ENCODE results near the gene CXCR6. TPM values are rescaled to one million over a fixed set of nuclear protein-coding genes. Genes with fewer than 3 reads are reported as not detected.

The CXCR6 gene
- total RNA-seq, 1 donor from 2014 or later = not detected

DNA sequence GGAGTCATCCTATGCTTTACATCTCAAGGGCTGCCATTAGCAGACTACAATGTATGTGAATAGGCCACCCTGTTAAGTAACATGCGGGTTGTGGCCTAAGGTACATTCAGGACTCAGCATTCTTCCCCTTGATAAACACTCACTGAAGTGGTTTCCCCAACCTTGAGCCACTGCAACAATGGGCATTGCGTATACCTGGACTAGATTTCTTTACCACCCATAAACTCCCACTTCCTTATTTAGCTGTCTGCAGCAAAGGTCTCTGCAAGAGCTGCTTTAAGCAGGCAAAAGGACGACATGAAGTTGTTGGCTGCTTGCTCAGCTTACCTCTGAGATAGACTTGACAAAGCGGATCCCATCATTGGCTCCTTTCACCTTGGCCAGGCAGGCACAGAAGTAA, 36.1 kb downstream of the CXCR6 start:
- DNase-seq (ENCODE audit: low spot score, unreplicated experiment) = no peak
- TF ChIP-seq, protein P1, sequence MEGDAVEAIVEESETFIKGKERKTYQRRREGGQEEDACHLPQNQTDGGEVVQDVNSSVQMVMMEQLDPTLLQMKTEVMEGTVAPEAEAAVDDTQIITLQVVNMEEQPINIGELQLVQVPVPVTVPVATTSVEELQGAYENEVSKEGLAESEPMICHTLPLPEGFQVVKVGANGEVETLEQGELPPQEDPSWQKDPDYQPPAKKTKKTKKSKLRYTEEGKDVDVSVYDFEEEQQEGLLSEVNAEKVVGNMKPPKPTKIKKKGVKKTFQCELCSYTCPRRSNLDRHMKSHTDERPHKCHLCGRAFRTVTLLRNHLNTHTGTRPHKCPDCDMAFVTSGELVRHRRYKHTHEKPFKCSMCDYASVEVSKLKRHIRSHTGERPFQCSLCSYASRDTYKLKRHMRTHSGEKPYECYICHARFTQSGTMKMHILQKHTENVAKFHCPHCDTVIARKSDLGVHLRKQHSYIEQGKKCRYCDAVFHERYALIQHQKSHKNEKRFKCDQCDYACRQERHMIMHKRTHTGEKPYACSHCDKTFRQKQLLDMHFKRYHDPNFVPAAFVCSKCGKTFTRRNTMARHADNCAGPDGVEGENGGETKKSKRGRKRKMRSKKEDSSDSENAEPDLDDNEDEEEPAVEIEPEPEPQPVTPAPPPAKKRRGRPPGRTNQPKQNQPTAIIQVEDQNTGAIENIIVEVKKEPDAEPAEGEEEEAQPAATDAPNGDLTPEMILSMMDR (IDR thresholded peaks at IDR 0.05; ENCODE audit: unreplicated experiment) = no peak
- H3K27ac Mint-ChIP-seq = no peak overlapping the region
- H3K27me3 Mint-ChIP-seq = no peaks in the 10 kb centered on the region
- no peaks in the 10 kb centered on the region for H3K9me3 Mint-ChIP-seq (ENCODE audit: low read depth)
- H3K4me3 Mint-ChIP-seq (ENCODE audit: low read depth) = no peak overlapping the region
- peaks cover 21% of the 10 kb centered on the region for H3K36me3 Mint-ChIP-seq (ENCODE audit: insufficient read depth)
- no peaks in the 10 kb centered on the region for H3K4me1 Mint-ChIP-seq (ENCODE audit: low read depth)

DNA sequence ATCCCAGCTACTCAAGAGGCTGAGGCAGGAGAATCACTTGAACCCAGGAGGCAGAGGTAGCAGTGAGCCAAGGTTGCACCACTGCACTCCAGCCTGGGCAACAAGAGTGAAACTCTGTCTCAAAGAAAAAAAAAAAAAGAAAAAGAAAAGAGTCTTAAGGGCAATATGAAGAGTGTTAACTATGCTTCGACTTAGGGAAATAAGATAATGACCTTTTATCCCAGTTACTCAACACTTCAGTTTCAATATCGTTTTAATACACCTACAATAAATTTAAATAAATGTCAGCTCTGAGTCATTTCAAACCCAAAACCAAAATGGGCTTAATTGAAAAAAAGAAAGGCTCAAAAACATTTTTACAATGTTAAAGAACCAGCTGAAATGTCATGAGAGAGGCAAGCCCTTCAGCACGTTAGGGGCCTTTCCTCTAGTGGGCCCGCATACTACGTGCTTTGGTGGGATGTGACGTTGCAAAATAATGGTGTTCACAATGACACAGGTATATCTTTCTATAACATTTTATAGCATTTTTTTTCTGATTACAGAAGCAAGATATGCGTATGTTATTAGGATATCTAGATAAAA, 37.1 kb downstream of the CXCR6 start:
- no peak for DNase-seq (ENCODE audit: low spot score, unreplicated experiment)
- H3K27ac Mint-ChIP-seq = no peak overlapping the region
- no peaks in the 10 kb centered on the region for H3K27me3 Mint-ChIP-seq
- TF ChIP-seq, protein P1 (IDR thresholded peaks at IDR 0.05; ENCODE audit: unreplicated experiment) = no peak
- H3K4me3 Mint-ChIP-seq (ENCODE audit: low read depth) = no peak overlapping the region
- no peaks in the 10 kb centered on the region for H3K9me3 Mint-ChIP-seq (ENCODE audit: low read depth)
- peaks cover 23% of the 10 kb centered on the region for H3K36me3 Mint-ChIP-seq (ENCODE audit: insufficient read depth)
- H3K4me1 Mint-ChIP-seq (ENCODE audit: low read depth) = no peaks in the 10 kb centered on the region

DNA sequence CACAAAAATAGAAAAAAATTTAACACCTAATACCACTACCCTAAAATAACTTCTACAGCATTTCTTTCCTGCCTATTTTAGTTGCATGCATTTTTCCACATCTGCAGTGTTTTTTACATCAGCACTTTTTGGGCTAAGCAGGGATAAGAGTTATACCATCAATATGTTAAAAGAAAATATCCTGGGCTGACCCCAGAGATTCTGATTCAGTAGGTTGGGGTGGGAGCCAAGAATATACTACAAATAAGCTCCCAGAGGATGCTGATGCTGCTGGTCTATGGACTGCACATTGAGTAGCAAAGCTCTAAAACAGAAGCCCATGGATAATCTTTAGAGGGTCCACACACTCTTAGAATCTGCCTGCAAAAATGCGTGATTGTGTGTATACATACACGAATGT, 37.6 kb downstream of the CXCR6 start:
- Mint-ChIP-seq H3K27ac (no peak overlapping the region), H3K4me1 (ENCODE audit: low read depth) (peaks cover 3% of the 10 kb centered on the region), H3K9me3 (ENCODE audit: low read depth) (no peaks in the 10 kb centered on the region), H3K4me3 (ENCODE audit: low read depth) (no peak overlapping the region), H3K36me3 (ENCODE audit: insufficient read depth) (peaks cover 23% of the 10 kb centered on the region), H3K27me3 (no peaks in the 10 kb centered on the region)
- TF ChIP-seq, protein P1 (IDR thresholded peaks at IDR 0.05; ENCODE audit: unreplicated experiment) = no peak
- DNase-seq (ENCODE audit: low spot score, unreplicated experiment) = no peak

DNA sequence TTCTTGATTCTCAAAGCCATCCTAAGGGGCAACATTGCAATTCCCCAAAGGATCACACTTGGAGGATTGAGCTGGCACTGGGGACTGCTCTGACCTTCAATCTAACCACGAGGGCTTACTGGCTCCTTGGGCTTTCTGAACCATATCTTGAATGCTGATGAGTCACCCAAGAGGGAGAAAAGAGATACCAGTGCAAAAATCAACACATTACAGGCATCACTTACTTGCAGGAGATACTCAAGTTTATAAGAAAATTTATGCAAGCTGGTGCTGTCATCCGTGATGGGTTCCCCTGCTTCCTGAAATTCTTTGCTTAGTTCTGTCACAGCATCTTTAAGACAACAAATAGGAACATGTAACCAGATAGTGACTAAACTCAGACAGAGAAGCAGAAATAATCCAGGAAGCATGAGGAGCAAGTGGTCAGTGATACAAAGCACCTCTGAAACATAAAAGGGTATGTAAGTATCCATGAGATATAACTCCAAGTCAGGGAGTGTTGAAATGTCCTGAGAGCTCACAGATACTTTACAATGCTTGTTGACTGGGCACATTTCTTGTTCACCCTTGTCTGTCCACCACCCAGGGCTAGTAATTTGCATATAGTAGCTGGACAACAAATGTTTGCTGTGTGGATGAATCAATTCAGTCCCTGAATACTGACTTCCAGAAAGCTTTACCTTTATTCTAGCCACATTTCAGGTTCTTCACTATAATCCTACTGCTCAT, 38.2 kb downstream of the CXCR6 start:
- no peak for DNase-seq (ENCODE audit: low spot score, unreplicated experiment)
- Mint-ChIP-seq H3K4me1 (ENCODE audit: low read depth) (peaks cover 9% of the 10 kb centered on the region), H3K27me3 (no peaks in the 10 kb centered on the region), H3K4me3 (ENCODE audit: low read depth) (no peak overlapping the region), H3K9me3 (ENCODE audit: low read depth) (no peaks in the 10 kb centered on the region), H3K27ac (no peak overlapping the region), H3K36me3 (ENCODE audit: insufficient read depth) (peaks cover 23% of the 10 kb centered on the region)
- TF ChIP-seq, protein P1 (IDR thresholded peaks at IDR 0.05; ENCODE audit: unreplicated experiment) = no peak

DNA sequence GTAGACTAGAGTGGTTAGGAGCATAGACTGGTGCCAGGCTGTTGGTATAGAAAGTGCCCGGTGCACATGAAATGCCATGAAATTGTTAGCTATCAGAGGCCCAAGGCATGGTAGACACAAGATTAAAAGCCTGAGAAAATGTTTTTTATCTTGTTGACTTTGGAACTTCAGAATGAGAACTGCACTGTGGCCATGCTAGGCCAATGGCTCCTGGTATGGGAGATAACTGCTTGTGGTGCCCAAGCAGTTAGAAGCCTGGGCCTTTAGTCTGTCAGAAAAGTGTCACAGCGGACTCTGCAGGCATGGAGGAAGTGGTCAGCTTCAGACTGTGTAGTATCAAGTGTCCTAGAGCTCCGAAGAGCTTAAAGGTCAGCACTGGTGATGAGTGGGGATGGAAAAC, 40.5 kb downstream of the CXCR6 start:
- Mint-ChIP-seq H3K4me3 (ENCODE audit: low read depth) (no peak overlapping the region), H3K9me3 (ENCODE audit: low read depth) (no peaks in the 10 kb centered on the region), H3K36me3 (ENCODE audit: insufficient read depth) (peaks cover 17% of the 10 kb centered on the region), H3K4me1 (ENCODE audit: low read depth) (peaks cover 26% of the 10 kb centered on the region), H3K27me3 (no peaks in the 10 kb centered on the region), H3K27ac (no peak overlapping the region)
- DNase-seq (ENCODE audit: low spot score, unreplicated experiment) = no peak
- TF ChIP-seq, protein P1 (IDR thresholded peaks at IDR 0.05; ENCODE audit: unreplicated experiment) = no peak
